ENCODE results near the gene ZSWIM3.

- TF ChIP-seq EZH2phosphoT487 (IDR thresholded peaks at IDR 0.05; ENCODE audit: low read length) (no peak), EZH2 (optimal IDR thresholded peaks at IDR 0.05; ENCODE audit: low read depth, low read length) (no peak)
- TF ChIP-seq, protein P1, sequence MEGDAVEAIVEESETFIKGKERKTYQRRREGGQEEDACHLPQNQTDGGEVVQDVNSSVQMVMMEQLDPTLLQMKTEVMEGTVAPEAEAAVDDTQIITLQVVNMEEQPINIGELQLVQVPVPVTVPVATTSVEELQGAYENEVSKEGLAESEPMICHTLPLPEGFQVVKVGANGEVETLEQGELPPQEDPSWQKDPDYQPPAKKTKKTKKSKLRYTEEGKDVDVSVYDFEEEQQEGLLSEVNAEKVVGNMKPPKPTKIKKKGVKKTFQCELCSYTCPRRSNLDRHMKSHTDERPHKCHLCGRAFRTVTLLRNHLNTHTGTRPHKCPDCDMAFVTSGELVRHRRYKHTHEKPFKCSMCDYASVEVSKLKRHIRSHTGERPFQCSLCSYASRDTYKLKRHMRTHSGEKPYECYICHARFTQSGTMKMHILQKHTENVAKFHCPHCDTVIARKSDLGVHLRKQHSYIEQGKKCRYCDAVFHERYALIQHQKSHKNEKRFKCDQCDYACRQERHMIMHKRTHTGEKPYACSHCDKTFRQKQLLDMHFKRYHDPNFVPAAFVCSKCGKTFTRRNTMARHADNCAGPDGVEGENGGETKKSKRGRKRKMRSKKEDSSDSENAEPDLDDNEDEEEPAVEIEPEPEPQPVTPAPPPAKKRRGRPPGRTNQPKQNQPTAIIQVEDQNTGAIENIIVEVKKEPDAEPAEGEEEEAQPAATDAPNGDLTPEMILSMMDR (IDR thresholded peaks at IDR 0.05; ENCODE audit: low read length): no peak
Observed at GRCh38 chr20:45866454-45866853, 9.0 kb downstream of the ZSWIM3 start.
